Measurements from ENCODE around the gene NFIX. TPM values are rescaled to one million over a fixed set of nuclear protein-coding genes. Genes with fewer than 3 reads are reported as not detected.

Gene NFIX
- total and polyA plus RNA-seq, 9 of the 15 experiments (the other 6 are each of a cell fraction or from before 2014, with no cell fraction given) = 0.28 to 26.8 (median 5.4) TPM

DNA sequence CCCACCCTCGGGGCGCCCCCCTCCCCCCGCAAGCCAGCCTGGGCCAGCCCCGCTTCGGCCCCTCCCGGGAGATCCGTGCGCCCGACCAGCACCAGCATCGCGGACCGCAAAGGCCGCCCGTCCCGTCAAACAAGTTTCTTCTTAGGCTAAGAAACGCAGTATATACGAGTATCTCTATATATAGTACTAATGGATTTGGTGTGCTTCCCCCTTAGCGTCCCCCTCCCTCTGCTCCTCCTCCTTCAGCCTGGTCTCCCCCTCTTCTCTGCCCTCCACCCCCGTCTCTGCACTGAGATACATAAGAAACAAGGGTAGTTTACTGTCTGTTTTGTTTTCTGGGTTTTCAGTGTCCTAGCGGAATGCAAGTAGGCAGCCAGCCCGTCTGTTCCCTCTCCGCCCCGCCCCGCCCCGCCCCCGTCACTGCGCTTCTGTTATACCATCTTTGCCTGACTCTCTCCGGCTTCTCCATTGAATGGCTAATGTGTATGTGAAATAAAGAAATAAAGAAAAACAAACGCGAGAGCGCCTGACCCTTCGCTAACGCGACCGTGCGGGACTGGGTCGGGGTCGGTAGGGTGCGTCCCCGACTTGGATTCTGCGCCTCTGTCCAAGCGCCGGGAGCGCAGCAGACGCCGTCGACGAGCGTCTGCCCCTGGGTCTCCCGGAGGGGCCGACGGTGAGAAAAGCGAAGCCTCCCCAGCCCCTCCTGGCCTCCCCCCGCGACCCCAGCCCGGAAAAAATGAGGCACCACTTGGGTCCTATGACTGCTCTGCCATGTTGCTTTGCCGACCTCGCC lies 103.2 kb downstream of the NFIX start (continued):
- TF ChIP-seq ETS2 (tag; IDR thresholded peaks at IDR 0.05; ENCODE audit: borderline replicate concordance, poor library complexity, severe bottlenecking) = no peak
- TF ChIP-seq, protein P1, sequence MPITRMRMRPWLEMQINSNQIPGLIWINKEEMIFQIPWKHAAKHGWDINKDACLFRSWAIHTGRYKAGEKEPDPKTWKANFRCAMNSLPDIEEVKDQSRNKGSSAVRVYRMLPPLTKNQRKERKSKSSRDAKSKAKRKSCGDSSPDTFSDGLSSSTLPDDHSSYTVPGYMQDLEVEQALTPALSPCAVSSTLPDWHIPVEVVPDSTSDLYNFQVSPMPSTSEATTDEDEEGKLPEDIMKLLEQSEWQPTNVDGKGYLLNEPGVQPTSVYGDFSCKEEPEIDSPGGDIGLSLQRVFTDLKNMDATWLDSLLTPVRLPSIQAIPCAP (CRISPR knock-in tag; IDR thresholded peaks at IDR 0.05; ENCODE audit: borderline replicate concordance) = no peak
- peak; percentile 95 for TF ChIP-seq OTX1 (CRISPR knock-in tag; IDR thresholded peaks at IDR 0.05)
- TF ChIP-seq MEIS2 (IDR thresholded peaks at IDR 0.05; ENCODE audit: partially characterized antibody) = no peak
- peak; percentile 23 for TF ChIP-seq PML (IDR thresholded peaks at IDR 0.05; ENCODE audit: low read length)
- TF ChIP-seq, protein P2, sequence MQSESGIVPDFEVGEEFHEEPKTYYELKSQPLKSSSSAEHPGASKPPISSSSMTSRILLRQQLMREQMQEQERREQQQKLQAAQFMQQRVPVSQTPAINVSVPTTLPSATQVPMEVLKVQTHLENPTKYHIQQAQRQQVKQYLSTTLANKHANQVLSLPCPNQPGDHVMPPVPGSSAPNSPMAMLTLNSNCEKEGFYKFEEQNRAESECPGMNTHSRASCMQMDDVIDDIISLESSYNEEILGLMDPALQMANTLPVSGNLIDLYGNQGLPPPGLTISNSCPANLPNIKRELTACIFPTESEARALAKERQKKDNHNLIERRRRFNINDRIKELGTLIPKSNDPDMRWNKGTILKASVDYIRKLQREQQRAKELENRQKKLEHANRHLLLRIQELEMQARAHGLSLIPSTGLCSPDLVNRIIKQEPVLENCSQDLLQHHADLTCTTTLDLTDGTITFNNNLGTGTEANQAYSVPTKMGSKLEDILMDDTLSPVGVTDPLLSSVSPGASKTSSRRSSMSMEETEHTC (IDR thresholded peaks at IDR 0.05) = no peak
- TF ChIP-seq SNIP1 (IDR thresholded peaks at IDR 0.05; ENCODE audit: low read depth) = no peak
- TF ChIP-seq, protein P3, sequence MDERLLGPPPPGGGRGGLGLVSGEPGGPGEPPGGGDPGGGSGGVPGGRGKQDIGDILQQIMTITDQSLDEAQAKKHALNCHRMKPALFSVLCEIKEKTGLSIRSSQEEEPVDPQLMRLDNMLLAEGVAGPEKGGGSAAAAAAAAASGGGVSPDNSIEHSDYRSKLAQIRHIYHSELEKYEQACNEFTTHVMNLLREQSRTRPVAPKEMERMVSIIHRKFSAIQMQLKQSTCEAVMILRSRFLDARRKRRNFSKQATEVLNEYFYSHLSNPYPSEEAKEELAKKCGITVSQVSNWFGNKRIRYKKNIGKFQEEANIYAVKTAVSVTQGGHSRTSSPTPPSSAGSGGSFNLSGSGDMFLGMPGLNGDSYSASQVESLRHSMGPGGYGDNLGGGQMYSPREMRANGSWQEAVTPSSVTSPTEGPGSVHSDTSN (CRISPR knock-in tag; IDR thresholded peaks at IDR 0.05; ENCODE audit: low read depth) = no peak
- TF ChIP-seq, protein P3 (tag; conservative IDR thresholded peaks at IDR 0.05; ENCODE audit: low read depth) = no peak
- TF ChIP-seq, protein P4, sequence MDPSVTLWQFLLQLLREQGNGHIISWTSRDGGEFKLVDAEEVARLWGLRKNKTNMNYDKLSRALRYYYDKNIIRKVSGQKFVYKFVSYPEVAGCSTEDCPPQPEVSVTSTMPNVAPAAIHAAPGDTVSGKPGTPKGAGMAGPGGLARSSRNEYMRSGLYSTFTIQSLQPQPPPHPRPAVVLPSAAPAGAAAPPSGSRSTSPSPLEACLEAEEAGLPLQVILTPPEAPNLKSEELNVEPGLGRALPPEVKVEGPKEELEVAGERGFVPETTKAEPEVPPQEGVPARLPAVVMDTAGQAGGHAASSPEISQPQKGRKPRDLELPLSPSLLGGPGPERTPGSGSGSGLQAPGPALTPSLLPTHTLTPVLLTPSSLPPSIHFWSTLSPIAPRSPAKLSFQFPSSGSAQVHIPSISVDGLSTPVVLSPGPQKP (CRISPR knock-in tag; IDR thresholded peaks at IDR 0.05) = no peak
- TF ChIP-seq RBM34 (IDR thresholded peaks at IDR 0.05; ENCODE audit: borderline replicate concordance, insufficient read depth, low read length) = no peak
- TF ChIP-seq HDAC1 (IDR thresholded peaks at IDR 0.05) = no peak
- TF ChIP-seq CTBP1 (IDR thresholded peaks at IDR 0.05; ENCODE audit: borderline replicate concordance) = no peak
- TF ChIP-seq SP1 (CRISPR knock-in tag; IDR thresholded peaks at IDR 0.05) = no peak; the same call in 1 of the 2 replicates
- no peak for TF ChIP-seq KAT2B (IDR thresholded peaks at IDR 0.05; ENCODE audit: low read depth, low read length)
- TF ChIP-seq ELF2 (CRISPR knock-in tag; IDR thresholded peaks at IDR 0.05) = no peak
- TF ChIP-seq ZNF778 (CRISPR knock-in tag; IDR thresholded peaks at IDR 0.05) = no peak
- no peak for TF ChIP-seq RCOR1 (IDR thresholded peaks at IDR 0.05; ENCODE audit: borderline replicate concordance in 1 of 2, low read depth in 2 of 2, low read length in 2 of 2)
- TF ChIP-seq, protein P5, sequence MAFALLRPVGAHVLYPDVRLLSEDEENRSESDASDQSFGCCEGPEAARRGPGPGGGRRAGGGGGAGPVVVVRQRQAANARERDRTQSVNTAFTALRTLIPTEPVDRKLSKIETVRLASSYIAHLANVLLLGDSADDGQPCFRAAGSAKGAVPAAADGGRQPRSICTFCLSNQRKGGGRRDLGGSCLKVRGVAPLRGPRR (CRISPR knock-in tag; IDR thresholded peaks at IDR 0.05) = no peak
- TF ChIP-seq JUND (IDR thresholded peaks at IDR 0.05; ENCODE audit: borderline replicate concordance, low read depth, low read length) = no peak
- no peak for TF ChIP-seq JUND (tag; IDR thresholded peaks at IDR 0.05; ENCODE audit: borderline replicate concordance, low read depth, low read length)
- TF ChIP-seq CXXC5 (CRISPR knock-in tag; IDR thresholded peaks at IDR 0.05) = no peak
